Type B pancreatic cell (in vitro differentiated cells): ENCODE measurements around the gene KLHL29. TPM values are rescaled to one million over a fixed set of nuclear protein-coding genes. Genes with fewer than 3 reads are reported as not detected.
A peak's percentile ranks its signal among the peaks of the same experiment; 100 is the strongest.

Source experiments
- DNase-seq: peaks from one replicate; pipeline ENCODE4 v3.0.0; 2021; ENCODE audit warnings: mixed read lengths; ENCODE audit not compliant: unreplicated experiment; ENCODE audit errors: extremely low spot score
- H3K27ac Mint-ChIP-seq: 2 replicates; pipeline ENCODE4 v1.8.0; 2021; ENCODE audit warnings: mild to moderate bottlenecking, mixed read lengths
- H3K27me3 Mint-ChIP-seq: 2 replicates; pipeline ENCODE4 v1.8.0; 2021; ENCODE audit warnings: mixed read lengths
- H3K36me3 Mint-ChIP-seq: 2 replicates; pipeline ENCODE4 v1.8.0; 2021; ENCODE audit warnings: mixed read lengths
- H3K4me1 Mint-ChIP-seq: one replicate; pipeline ENCODE4 v1.8.0; 2021; ENCODE audit warnings: mixed read lengths; ENCODE audit not compliant: unreplicated experiment
- H3K4me3 Mint-ChIP-seq: 2 replicates; pipeline ENCODE4 v1.8.0; 2021; ENCODE audit warnings: mild to moderate bottlenecking, mixed read lengths
- H3K9me3 Mint-ChIP-seq: 2 replicates; pipeline ENCODE4 v1.8.0; 2021; ENCODE audit warnings: mixed read lengths
- CTCF ChIP-seq: fragments of 200-600 bp; sonication (generic); conservative IDR thresholded peaks from 2 replicates; pipeline ENCODE4 v1.5.0; 2021; ENCODE audit warnings: antibody characterized with exemption, mild to moderate bottlenecking
- total RNA-seq: library from RNA; stranded (reverse); gene quantifications from 2 replicates; pipeline ENCODE4 v1.2.1, GENCODE V29; 2021; ENCODE audit warnings: low replicate concordance

The KLHL29 gene
- total RNA-seq, 1 donor from 2014 or later = 24.1 TPM

GRCh38 chr2:23601301-23601965 is 216.5 kb downstream of the KLHL29 start:
- H3K9me3 Mint-ChIP-seq = no peaks in the 10 kb centered on the region
- TF ChIP-seq CTCF = no peak
- no peak overlapping the region for H3K4me3 Mint-ChIP-seq
- peaks cover 2% of the 10 kb centered on the region for H3K36me3 Mint-ChIP-seq
- no peaks in the 10 kb centered on the region for H3K27me3 Mint-ChIP-seq
- no peak for DNase-seq
- H3K4me1 Mint-ChIP-seq = peaks cover 23% of the 10 kb centered on the region
- peak overlapping the region; percentile 6 for H3K27ac Mint-ChIP-seq

GRCh38 chr2:23602116-23602515 is 217.1 kb downstream of the KLHL29 start:
- no peak for DNase-seq
- no peak for TF ChIP-seq CTCF
- Mint-ChIP-seq H3K27ac (no peak overlapping the region), H3K4me3 (no peak overlapping the region), H3K4me1 (peaks cover 18% of the 10 kb centered on the region), H3K27me3 (no peaks in the 10 kb centered on the region), H3K9me3 (no peaks in the 10 kb centered on the region), H3K36me3 (peaks cover 3% of the 10 kb centered on the region)

- H3K27ac Mint-ChIP-seq = no peak overlapping the region
- no peaks in the 10 kb centered on the region for H3K27me3 Mint-ChIP-seq
- no peaks in the 10 kb centered on the region for H3K9me3 Mint-ChIP-seq
- H3K36me3 Mint-ChIP-seq = peaks cover 3% of the 10 kb centered on the region
- DNase-seq = no peak
- peaks cover 12% of the 10 kb centered on the region for H3K4me1 Mint-ChIP-seq
- no peak for TF ChIP-seq CTCF
- no peak overlapping the region for H3K4me3 Mint-ChIP-seq
Measured at GRCh38 chr2:23603156-23603555, 218.2 kb downstream of the KLHL29 start.

GRCh38 chr2:23603581-23603980 is 218.6 kb downstream of the KLHL29 start:
- no peak for TF ChIP-seq CTCF
- Mint-ChIP-seq H3K4me1 (peaks cover 12% of the 10 kb centered on the region), H3K36me3 (peaks cover 3% of the 10 kb centered on the region), H3K4me3 (no peak overlapping the region), H3K27me3 (no peaks in the 10 kb centered on the region), H3K27ac (no peak overlapping the region), H3K9me3 (no peaks in the 10 kb centered on the region)
- no peak for DNase-seq

- DNase-seq = no peak
- Mint-ChIP-seq H3K36me3 (peaks cover 6% of the 10 kb centered on the region), H3K4me1 (peaks cover 9% of the 10 kb centered on the region), H3K4me3 (no peak overlapping the region), H3K27ac (no peak overlapping the region), H3K9me3 (no peaks in the 10 kb centered on the region), H3K27me3 (no peaks in the 10 kb centered on the region)
- no peak for TF ChIP-seq CTCF
Measured at GRCh38 chr2:23604731-23605130, 219.8 kb downstream of the KLHL29 start.
